ENCODE results near the gene ERLEC1. TPM values are rescaled to one million over a fixed set of nuclear protein-coding genes. Genes with fewer than 3 reads are reported as not detected.
"Not testable (repeated sequence)": the region's sequence is repeated elsewhere in the genome, so short reads cannot be mapped to it uniquely, and the experiment has no call there.

The ERLEC1 gene
- 36.4 and 37.7 TPM in 2 replicates for polyA plus RNA-seq (2014; cell fraction: cytosol; rRNA removed)
- 24.3 and 33.0 TPM in 2 replicates for polyA plus RNA-seq (2014; cell fraction: nucleus; rRNA removed)

- peak; percentile 92 for DNase-seq (ENCODE audit: low spot score)
Measured at GRCh38 chr2:53786705-53787613, at the start of gene ERLEC1, which contains the start of gene ASB3. ERLEC1 (plus strand) TSS chr2:53787044; CDS start chr2:53787211, 167 bp downstream. ASB3 (minus strand) TSS chr2:53786953; CDS start chr2:53765572, 21,381 bp downstream.

GRCh38 chr2:53737091-53737490, 49.8 kb upstream of the ERLEC1 start:
- no peak for DNase-seq (ENCODE audit: low spot score)

GRCh38 chr2:53739032-53739431, 47.8 kb upstream of the ERLEC1 start:
- no peak for DNase-seq (ENCODE audit: low spot score)

- peak; percentile 4 for DNase-seq (ENCODE audit: low spot score)
Measured at GRCh38 chr2:53740170-53740569, 46.7 kb upstream of the ERLEC1 start.

- no peak for DNase-seq (ENCODE audit: low spot score)
Measured at GRCh38 chr2:53744395-53745065, 42.3 kb upstream of the ERLEC1 start.

GRCh38 chr2:53750041-53750768, 36.6 kb upstream of the ERLEC1 start:
- DNase-seq (ENCODE audit: low spot score), result no peak

- DNase-seq (ENCODE audit: low spot score), result no peak
Measured at GRCh38 chr2:53751728-53752127, 35.1 kb upstream of the ERLEC1 start.

- no peak for DNase-seq (ENCODE audit: low spot score)
Measured at GRCh38 chr2:53752385-53752784, 34.5 kb upstream of the ERLEC1 start.

GRCh38 chr2:53753041-53753440, 33.8 kb upstream of the ERLEC1 start:
- no peak for DNase-seq (ENCODE audit: low spot score)

GRCh38 chr2:53755121-53755520, 31.7 kb upstream of the ERLEC1 start:
- no peak for DNase-seq (ENCODE audit: low spot score)

GRCh38 chr2:53756644-53757043, 30.2 kb upstream of the ERLEC1 start:
- DNase-seq (ENCODE audit: low spot score), result no peak

- DNase-seq (ENCODE audit: low spot score), result not testable (repeated sequence)
Measured at GRCh38 chr2:53757206-53757605, 29.6 kb upstream of the ERLEC1 start.

- no peak for DNase-seq (ENCODE audit: low spot score)
Measured at GRCh38 chr2:53765767-53766166, 21.1 kb upstream of the ERLEC1 start.

- DNase-seq (ENCODE audit: low spot score), result peak; percentile 86
Measured at GRCh38 chr2:53767405-53768241, 19.2 kb upstream of the ERLEC1 start, which contains the start of gene CHAC2. CHAC2 (plus strand) TSS chr2:53767804; CDS start chr2:53767887, 83 bp downstream.

GRCh38 chr2:53768242-53768542, 18.7 kb upstream of the ERLEC1 start:
- peak; percentile 53 for DNase-seq (ENCODE audit: low spot score)

GRCh38 chr2:53769318-53769945, 17.4 kb upstream of the ERLEC1 start:
- no peak for DNase-seq (ENCODE audit: low spot score)

- DNase-seq (ENCODE audit: low spot score), result no peak
Measured at GRCh38 chr2:53770264-53770663, 16.6 kb upstream of the ERLEC1 start.

GRCh38 chr2:53777134-53777533, 9.7 kb upstream of the ERLEC1 start:
- DNase-seq (ENCODE audit: low spot score), result no peak

- no peak for DNase-seq (ENCODE audit: low spot score)
Measured at GRCh38 chr2:53778536-53779162, 8.2 kb upstream of the ERLEC1 start.

GRCh38 chr2:53780056-53780455, 6.8 kb upstream of the ERLEC1 start:
- no peak for DNase-seq (ENCODE audit: low spot score)
